GM20431 (cell line): ENCODE measurements around the gene EGF.
"Not testable (repeated sequence)": the region's sequence is repeated elsewhere in the genome, so short reads cannot be mapped to it uniquely, and the experiment has no call there.

Source experiments
- in situ Hi-C: fragments of 300-500 bp; cut with MseI, MboI; formaldehyde crosslinking; loops from one replicate; pipeline ENCODE4 v1.15.0; 2020; ENCODE audit warnings: low sequenced_read_pairs; ENCODE audit not compliant: unreplicated experiment

EGF gene

GRCh38 chr4:109912706-109913595, at the start of gene EGF:
TSS of gene EGF (plus strand) at chr4:109912883. CDS start at chr4:109913336, 453 bp downstream.
- in situ Hi-C loops = no loop called here

- in situ Hi-C loops = no loop called here
These were observed 48.5 kb upstream of the EGF start for GRCh38 chr4:109864134-109864533.

- in situ Hi-C loops = no loop called here
These were observed 42.6 kb upstream of the EGF start for GRCh38 chr4:109870061-109870460.

GRCh38 chr4:109872065-109872464, 40.6 kb upstream of the EGF start:
- in situ Hi-C loops = no loop called here

- in situ Hi-C loops = no loop called here
These were observed 39.6 kb upstream of the EGF start for GRCh38 chr4:109872950-109873656.

GRCh38 chr4:109873791-109874514, 38.7 kb upstream of the EGF start:
- in situ Hi-C loops = no loop called here

GRCh38 chr4:109875106-109875505, 37.6 kb upstream of the EGF start:
- in situ Hi-C loops = no loop called here

- in situ Hi-C loops = not testable (repeated sequence)
These were observed 37.1 kb upstream of the EGF start for GRCh38 chr4:109875553-109875952.

- in situ Hi-C loops = no loop called here
These were observed 35.9 kb upstream of the EGF start for GRCh38 chr4:109876634-109877265.

GRCh38 chr4:109877400-109877799, 35.3 kb upstream of the EGF start:
- in situ Hi-C loops = no loop called here

GRCh38 chr4:109878355-109878754, 34.3 kb upstream of the EGF start:
- in situ Hi-C loops = no loop called here

- in situ Hi-C loops = no loop called here
These were observed 33.6 kb upstream of the EGF start for GRCh38 chr4:109879081-109879480.

- in situ Hi-C loops = no loop called here
These were observed 32.9 kb upstream of the EGF start for GRCh38 chr4:109879636-109880314.

- in situ Hi-C loops = no loop called here
These were observed 26.4 kb upstream of the EGF start for GRCh38 chr4:109886303-109886702.

- in situ Hi-C loops = no loop called here
These were observed 25.6 kb upstream of the EGF start for GRCh38 chr4:109887071-109887470.

- in situ Hi-C loops = no loop called here
These were observed 22.6 kb upstream of the EGF start for GRCh38 chr4:109890076-109890475.

- in situ Hi-C loops = no loop called here
These were observed 10.0 kb upstream of the EGF start for GRCh38 chr4:109902559-109903251.

GRCh38 chr4:109908731-109909130, 4.0 kb upstream of the EGF start:
- in situ Hi-C loops = no loop called here

- in situ Hi-C loops = no loop called here
These were observed 2.4 kb upstream of the EGF start for GRCh38 chr4:109910256-109910655.
